OCI-M1 (cell line): ENCODE data around the gene CCDC107.

Experiments used
- DNase-seq: peaks from one replicate; lab custom pipeline; 2025; lab: John Stamatoyannopoulos, UW

CCDC107 gene

DNA sequence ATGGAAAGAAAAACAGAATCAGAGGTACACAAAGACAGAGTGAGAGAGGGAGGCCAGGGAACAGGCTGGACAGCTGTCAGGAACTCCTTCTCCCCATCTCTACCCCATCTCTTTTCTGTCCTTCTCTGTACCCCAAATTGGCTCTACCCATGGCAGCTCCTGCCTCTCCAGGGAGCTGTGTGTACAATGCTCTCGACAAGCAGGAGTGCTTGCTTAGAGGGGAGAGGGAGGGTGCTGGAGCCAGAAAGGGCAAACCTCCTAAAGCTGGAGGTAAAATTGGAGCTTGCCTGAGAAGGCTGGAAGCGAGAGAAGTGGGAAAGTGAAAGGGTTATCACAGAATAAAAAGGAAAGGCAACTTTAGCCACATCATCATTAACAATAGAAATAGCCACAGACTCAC is 25.2 kb downstream of the CCDC107 start:
- no peak for DNase-seq

DNA sequence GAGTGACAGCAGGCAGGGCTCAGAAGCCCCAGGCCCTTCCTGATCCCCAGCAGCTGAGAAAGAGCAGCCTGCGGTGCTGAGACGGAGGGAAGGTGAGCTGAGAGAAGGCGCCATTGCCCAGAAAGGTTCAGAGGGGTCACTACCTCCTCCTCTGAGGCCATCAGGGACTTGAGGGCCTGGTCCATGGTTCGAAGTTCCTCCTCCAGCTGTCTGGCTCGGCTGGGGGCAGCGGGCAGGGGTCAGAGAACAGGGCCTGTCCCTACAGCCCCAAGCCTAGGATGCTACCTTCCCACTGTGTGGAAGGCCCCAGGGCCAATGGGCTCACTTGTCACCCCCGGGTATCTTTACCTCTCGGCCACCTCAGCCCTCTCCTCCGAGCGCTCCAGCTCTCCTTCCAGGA is 26.8 kb downstream of the CCDC107 start:
- no peak for DNase-seq

DNA sequence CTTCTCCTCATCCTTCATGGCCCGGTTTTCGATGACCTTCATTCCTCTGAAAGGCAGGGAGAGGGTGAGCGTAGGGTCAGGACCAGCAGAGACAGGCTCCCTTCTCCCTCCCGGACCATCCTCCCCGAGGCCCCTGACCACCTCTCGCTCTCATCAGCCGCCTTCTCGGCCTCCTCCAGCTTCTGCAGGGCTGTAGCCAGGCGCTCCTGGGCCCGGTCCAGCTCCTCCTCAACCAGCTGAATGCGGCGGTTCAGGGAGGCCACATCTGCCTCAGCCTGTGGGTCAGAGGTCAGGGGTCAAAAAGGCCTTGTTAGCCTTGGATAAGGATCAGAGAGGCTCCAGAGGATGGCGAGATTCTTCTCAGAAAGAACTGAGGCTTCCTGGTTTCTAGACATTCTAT is 27.4 kb downstream of the CCDC107 start:
- DNase-seq = no peak

DNA sequence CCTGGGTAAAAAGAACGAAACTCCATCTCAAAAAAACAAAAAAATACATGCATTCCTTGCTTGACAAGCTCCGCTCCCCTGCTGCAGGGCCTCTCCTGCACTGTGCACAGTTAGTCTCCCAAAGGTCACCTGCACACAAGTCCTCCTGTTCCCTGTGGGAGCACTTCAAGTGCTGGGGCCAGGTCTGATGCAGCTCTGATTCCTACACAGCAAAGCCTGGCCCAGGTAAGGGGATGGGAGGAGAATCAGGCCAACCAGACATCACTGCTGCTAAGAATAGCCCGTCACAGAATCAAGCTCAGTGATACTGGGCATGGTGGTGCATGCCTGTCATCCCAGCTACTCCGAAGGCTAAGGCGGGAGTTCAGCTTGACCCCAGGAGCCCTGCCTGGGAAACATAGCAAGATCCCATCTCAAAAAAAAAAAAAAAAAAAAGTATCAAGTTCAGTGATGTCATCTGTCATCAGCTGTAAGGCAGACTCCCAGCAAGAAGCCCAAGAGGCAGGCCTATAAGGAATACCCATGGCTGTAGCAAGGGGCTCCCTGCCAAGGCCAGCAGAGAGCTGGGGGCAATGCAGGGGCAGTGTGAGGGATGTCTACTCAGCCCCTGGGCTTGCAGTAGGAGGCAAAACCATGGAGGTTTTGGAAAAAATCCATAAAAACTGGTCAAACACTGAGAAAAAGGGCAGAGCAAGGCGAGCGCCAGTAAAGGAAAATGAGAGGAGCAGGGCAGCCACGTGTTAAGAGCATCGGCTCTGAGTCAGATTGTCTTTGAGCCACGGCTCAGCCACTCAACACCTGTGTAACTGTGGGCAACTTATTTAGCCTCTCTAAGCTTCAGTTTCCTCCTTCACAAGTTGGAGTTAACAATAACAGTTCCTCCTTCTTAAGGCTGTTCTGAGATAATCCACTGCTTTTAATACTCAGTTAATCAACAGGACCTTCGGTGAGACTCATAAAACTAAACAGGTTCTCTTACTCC is 28.4 kb downstream of the CCDC107 start:
- DNase-seq = no peak

DNA sequence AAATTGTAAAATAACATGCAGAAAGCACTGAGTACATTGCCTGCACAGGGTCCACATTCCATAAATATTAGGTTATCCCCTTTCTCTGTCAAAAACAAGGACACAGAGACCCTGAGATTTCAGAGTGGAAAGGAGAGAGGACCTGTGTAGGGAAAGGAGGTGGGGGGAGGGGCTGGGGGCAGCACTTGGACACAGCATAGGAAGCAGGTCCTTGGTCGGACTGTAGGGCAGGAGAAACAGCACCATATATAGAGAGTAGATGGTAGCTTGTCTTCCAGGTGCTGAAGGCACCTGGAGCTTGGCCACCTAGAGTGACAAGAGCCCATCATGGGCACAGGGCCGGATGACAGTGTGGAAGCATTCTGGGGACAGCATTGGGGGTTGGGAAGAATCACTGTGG is 29.2 kb downstream of the CCDC107 start:
- no peak for DNase-seq

DNA sequence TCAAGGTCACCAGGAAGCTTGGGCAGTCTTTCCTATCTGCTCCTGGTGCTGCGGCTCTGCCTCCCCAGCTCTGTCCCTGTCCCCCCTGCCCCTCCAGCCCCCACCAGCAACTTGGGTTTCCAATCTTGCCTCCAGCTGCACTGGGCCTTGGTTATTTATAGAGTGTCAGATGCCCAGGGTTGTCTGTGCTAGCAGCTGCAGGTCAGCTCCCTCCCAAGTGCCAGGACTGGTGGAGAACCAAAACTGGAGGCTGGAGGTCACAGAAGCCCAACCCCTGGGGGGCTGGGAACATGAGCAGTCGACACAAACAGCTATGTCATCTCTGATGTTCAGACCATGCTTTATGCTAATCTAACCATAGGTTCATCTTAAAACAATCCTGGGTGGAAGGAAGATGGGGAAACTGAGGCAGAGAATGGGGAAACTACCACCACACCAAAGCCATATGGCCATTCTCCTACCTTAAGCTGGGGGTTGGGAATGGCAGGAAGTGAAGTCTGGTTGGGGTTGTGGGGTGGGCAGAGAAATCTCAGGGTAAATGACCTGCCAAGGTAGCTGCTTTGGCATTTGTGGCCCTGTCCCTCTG is 30.0 kb downstream of the CCDC107 start:
- DNase-seq = no peak

DNA sequence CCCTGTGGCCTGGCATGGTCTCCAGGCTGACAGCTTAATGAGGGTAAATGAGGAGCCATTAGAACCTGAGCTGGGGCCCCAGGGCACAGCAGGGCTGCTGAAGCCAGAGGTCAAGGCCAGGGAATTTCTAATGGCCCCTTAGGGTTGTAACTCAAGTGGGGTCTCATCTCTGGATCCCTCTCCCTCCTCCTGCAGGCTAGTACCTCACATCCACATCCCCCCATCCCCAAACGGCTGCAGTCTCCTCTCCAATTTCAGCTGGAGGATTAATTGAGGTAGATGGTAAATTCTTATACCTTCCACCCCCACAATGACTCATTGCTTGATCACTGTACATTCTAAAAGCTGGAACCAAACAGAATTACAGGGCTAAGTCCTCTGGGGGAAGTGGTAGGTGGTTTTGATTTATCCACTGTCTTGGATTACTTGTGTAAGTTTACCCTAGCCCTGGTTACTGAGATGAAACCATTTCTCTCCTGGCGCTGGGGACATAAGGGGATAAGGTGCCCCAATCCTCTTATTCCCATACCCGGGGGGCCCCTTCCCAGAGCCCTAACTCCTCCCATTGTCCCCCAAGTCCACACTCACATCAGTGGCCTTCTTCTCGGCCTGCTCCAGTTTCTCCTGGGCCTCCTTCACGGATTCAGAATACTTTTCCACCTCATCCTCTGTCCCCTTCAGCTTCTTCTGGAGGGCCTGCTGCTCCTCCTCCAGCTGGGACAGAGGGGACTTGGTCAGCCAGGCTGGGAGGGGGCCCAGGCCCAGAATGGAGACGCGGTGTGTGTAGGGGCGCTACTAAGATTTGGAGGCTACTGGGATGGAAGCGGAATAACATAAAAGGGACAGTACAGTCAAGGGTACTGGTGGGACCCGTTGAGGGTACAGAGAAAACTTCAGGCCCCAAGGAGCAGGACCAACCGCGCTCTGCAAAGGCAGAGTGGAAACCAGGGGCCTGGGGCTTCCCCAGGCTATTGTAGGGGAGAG is 30.8 kb downstream of the CCDC107 start:
- DNase-seq = peak; percentile 36

DNA sequence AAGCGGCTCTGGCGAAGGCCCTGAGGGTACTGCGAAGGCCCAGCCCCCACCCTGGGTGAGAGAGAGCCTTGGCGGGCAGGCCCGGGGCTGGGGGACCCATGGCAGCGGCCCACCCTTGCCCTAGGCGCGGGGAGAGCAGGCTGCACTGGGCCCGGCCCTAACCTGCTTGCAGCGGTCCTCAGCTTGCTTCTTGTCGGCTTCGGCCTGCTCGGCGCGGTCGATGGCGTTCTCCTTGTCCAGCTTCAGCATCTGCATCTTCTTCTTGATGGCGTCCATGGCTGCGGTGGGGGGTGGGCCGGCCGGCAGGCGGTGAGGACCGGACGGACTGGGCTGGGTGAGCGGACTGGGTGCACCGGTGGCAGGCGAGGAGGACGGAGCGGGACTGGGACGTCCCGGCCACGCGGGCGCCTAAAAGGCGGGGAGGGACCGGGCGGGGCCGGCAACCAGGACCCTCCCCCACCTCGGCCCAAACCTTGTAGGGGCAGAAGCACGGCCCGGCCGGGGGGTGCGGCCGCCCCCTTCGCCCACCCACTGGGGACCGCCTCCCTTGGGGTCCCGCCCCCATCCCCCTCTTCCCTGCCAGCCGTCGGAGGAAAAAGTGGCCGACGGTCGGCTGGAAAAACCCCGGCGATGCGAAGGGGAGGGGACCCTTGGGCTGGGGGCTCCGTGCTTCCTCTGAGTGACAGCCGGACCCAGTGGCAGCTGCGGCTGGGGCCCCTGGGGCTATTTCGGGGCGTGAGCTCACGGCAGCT is 31.6 kb downstream of the CCDC107 start, which contains the start of gene TPM2:
TPM2 (minus strand) TSS at position 384 of the 752 bp plus-strand sequence; CDS start at position 276, 108 bp downstream.
- DNase-seq = no peak

DNA sequence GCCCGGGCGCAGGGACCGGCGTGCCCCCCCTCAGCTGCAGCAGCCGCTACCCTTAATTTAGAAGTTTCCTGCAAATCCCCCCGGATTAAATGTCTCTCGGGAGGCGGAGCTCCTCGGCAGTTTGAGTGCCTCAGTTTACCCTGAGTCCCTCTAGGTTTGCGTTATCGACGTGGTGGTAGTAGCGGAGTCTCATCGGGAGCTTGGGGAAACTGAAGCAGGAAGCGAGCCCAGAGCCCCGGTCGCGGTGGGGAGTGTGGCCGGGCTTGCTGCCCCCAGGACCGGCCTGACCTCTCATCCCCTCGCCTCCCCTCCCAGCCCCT is 32.2 kb downstream of the CCDC107 start:
- no peak for DNase-seq

DNA sequence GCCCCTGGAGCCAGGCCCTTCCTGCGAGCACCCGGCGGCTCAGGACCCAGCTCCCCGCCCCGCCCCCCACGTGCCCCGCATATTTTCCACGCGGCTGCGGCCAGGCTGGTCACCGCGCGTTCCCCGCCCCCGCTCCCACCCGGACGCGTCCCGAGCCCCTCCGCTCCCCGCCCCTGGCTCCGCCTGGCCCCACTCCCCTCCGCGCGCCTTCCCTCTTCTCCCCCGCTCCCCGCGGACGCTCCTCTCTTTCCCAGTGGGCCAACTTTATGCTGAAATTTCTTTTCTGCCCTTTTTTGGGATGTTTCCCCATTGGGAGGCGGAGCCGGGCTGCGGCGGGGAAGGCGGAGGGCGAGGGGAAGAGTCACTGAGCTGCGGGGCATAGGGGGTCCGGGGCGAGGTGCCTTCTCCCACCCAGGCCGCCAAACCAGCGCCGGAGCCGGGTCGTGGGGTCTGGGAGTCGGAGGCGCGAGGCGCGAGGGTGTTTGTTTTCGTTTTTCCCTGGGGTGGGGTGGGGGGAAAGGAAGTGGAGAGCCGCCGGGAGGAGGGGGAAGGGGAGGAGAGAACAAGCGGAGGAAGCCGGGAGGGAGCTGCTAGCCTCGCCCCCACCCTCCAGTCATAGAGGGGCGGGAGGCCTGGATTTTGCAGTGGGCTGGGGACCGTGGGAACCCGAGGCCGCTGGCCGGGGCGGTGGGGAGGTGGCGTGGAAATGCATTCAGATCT is 32.7 kb downstream of the CCDC107 start:
- DNase-seq = peak; percentile 69

DNA sequence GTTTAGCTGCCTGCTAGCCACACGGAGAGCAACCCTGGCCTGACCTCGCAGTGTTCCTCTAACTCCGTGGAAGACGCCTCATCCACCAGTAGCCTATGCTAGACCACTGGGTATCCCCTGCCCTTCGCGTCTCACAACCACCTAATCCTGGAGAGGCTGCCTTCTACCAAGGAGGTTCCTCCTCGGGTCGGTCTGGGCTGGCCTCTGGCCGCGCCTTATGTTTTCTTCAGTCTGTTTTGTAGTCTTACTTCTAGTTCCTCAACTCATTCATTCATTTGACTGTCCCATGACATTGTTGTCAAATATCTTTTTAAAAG is 33.2 kb downstream of the CCDC107 start:
- DNase-seq = no peak

DNA sequence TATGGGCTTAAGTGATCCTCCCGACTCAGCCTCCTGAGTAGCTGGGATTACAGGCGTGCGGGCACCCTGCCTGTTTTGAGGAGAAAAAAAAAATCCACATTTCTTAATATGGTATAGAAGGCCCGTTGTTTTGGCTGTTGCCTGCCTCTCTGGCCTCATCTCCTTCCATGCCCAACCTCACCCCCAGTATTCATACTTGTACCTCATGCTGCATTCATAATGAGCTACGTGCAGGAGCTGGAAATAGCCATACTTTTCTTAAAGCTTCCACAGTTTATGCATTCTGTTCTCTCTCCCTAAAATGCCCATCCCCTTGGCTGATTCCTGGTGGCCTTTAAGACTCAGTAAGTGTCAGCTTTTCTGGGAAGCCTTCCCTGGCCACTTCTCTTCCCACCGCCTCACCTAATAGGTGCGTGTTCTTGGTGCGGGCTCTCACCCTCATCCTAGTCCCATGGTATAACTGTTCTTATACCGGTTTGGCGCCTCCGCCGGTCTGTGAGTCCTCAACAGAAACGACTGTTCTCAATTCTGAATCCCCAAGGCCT is 33.7 kb downstream of the CCDC107 start:
- no peak for DNase-seq

DNA sequence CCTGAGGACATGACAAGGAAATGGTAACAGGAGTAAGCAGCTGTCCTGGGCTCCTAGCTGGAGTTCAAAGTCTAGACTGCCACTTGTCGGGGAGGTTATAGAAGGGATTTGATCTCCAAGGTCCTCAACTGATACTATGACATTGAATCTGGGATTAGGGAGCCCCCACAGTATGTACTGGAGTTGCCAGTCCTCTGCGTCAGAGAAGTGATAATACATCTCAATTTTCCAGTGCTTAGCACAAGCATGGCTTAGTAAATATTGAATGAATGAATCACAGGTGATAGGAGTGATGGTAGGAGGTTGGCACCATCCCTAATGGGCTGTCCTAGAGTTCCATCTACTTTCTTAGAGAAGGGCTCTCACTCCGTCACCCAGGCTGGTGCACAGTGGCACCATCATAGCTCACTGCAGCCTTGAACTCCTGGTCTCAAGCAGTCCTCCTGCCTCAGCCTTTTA is 37.9 kb downstream of the CCDC107 start:
- no peak for DNase-seq

DNA sequence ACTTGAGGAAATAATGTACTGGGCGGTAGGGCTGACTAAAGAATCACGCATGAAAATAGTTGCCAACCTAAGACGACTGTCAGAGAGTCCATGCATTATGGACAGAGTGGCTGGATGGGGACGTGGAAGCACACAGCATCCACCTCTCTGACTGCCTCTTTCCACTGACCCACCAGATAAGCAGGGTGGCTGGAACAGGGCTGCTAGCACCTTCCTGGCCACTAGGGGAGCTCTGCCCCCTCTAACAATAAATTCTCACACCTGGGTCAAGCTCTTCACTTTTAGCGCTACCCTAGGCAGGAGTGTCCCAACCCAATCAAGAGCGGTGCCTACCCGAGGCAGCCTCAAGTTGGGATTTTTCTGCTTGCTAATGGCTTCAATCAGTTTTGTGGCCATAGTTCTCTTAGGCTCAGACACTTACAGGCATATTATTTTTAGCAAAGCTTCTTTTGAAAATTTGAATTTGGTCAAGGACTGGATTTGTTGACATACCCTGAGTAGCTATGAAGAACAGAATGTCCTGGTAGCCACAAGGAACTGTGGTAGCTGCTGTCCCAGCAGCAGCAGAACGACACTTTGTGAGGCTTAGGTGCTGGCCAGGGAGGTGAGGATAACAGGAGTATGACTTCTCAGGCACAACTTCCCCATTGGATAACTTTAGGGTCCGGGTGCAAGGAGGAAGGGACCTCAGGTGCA is 38.6 kb downstream of the CCDC107 start:
- DNase-seq = peak; percentile 77

DNA sequence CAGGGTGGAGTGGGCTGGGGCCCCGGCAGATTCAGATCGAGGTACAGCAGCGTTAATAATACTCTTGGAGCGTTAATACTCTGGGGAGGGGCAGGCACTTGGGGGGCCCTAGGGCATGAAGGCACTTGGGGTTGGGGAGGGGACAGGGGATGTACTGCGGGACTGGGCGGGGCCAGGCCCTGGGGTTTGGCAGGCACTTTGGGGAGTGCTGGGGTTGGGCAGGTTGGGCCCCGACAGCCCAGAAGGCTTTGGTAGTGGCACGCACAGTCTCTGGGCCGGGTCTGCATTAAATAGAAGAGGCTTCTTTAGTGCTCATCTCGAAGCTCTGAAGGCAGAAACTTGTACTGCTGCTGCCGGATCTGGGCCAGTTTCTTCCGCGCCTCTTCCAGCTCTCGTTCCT is 39.4 kb downstream of the CCDC107 start:
- no peak for DNase-seq

DNA sequence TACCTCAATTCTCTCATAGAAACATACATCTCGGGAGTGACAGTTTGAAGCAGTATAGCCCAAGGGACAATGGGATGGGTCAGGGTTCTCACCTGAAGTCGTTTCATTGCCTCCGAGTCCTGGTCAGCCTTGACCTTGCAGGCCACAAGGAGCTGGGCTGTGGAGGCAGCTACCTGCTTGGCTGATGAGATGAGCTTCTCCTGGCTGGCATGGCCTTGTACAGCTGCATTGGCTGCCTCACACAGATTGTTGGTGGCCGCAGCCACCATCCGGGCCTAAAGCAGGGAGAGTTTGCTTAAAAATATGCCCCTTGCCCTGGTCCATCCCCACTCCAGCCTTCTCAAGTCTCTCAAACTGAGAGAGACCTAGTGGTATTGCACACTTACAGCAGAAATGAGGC is 40.1 kb downstream of the CCDC107 start:
- DNase-seq = no peak

DNA sequence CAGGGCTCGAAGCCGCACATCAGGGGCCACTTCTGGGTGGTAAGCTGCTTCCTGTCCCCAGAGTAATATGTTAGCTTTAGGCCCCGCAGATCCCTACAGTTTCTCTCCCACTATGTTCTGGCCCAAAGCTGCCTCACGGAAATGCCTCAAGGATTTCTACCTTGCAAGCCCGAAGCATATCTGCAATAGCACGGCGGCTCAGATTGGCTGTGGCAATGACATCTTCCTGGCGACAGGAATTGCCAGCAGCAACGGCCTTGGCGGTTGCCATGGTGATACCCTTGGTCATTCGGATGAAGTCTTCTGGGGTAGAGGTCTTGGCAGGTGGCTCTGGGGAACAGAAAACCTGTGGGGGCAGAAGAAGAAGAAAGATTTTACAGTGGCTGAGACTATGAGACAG is 41.9 kb downstream of the CCDC107 start:
- no peak for DNase-seq

DNA sequence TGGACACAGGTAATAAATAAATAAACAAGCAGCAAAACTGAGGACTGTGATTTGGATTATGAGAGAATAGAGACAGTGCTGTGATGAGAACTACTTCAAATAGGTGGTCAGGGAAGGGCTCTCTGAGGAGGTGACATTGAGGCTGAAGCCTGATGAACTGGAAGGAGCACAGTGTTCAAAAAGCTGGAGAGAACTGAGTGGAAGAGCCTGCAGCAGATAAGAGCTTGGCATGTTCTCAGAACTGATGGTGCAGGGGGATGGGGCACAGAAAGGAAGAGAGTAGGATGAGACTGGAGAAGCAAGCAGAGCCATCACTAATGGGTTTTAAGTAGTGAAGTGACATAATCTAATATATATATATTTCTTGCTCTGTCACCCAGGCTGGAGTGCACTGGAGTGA is 42.9 kb downstream of the CCDC107 start:
- DNase-seq = no peak

DNA sequence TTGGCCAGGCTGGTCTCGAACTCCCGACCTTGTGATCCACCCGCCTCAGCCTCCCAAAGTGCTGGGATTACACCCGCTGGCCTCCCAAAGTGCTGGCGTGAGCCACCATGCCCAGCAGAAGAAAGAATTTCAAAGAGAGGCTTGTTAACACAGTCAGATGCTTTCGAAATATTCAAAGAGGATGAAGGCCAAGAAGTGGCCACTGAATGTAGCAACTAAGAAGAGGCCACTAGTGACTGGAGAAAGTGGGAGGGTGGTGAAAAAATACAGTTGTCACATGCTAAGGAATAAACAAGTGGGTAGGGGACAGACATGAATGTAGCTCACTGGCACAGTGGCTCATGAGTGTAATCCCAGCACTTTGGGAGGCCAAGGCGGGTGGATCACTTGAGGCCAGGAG is 44.6 kb downstream of the CCDC107 start:
- DNase-seq = no peak
